Measurements from ENCODE around the gene USHBP1. TPM values are rescaled to one million over a fixed set of nuclear protein-coding genes. Genes with fewer than 3 reads are reported as not detected.

Gene USHBP1
- total RNA-seq, 6 donors from 2014 or later, result 9.1 to 21.4 (median 10.7) TPM

- 87 to 96% methylated on average over 4 to 5 of the region's 5 CpGs for WGBS, 2 donors
- DNase-seq, result no peak
These were observed 51.2 kb downstream of the USHBP1 start for GRCh38 chr19:17213334-17213733.

GRCh38 chr19:17211547-17212446, 52.7 kb downstream of the USHBP1 start:
- H3K36me3 ChIP-seq, result peaks cover 3 to 53% (median 37%) of the 10 kb centered on the region in 4 donors
- H3K4me3 ChIP-seq, result no peak overlapping the region
- 93% methylated on average over 8 to 57 of the region's 58 CpGs for WGBS, 2 donors
- peaks cover 14 to 17% (median 15%) of the 10 kb centered on the region in 4 donors for H3K4me1 ChIP-seq
- no peaks in the 10 kb centered on the region for H3K9me3 ChIP-seq
- no peak for ATAC-seq (ENCODE audit: low FRiP score in 2 of 2)
- no peak for DNase-seq
- no peaks in the 10 kb centered on the region for H3K27me3 ChIP-seq
- no peak for TF ChIP-seq POLR2AphosphoS5 (IDR thresholded peaks at IDR 0.05)
- TF ChIP-seq EP300 (IDR thresholded peaks at IDR 0.05), result no peak
- TF ChIP-seq, protein P1, sequence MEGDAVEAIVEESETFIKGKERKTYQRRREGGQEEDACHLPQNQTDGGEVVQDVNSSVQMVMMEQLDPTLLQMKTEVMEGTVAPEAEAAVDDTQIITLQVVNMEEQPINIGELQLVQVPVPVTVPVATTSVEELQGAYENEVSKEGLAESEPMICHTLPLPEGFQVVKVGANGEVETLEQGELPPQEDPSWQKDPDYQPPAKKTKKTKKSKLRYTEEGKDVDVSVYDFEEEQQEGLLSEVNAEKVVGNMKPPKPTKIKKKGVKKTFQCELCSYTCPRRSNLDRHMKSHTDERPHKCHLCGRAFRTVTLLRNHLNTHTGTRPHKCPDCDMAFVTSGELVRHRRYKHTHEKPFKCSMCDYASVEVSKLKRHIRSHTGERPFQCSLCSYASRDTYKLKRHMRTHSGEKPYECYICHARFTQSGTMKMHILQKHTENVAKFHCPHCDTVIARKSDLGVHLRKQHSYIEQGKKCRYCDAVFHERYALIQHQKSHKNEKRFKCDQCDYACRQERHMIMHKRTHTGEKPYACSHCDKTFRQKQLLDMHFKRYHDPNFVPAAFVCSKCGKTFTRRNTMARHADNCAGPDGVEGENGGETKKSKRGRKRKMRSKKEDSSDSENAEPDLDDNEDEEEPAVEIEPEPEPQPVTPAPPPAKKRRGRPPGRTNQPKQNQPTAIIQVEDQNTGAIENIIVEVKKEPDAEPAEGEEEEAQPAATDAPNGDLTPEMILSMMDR (IDR thresholded peaks at IDR 0.05), result no peak
- TF ChIP-seq POLR2A (IDR thresholded peaks at IDR 0.05), result no peak
- H3K27ac ChIP-seq, result no peak overlapping the region

More at GRCh38 chr19:17213334-17213733, 51.2 kb downstream of the USHBP1 start:
- no peaks in the 10 kb centered on the region for H3K27me3 ChIP-seq
- H3K9me3 ChIP-seq, result no peaks in the 10 kb centered on the region
- TF ChIP-seq POLR2AphosphoS5 (IDR thresholded peaks at IDR 0.05), result no peak
- TF ChIP-seq EP300 (IDR thresholded peaks at IDR 0.05), result no peak
- TF ChIP-seq POLR2A (IDR thresholded peaks at IDR 0.05), result no peak
- TF ChIP-seq, protein P1 (IDR thresholded peaks at IDR 0.05), result no peak
- H3K4me1 ChIP-seq, result peaks cover 14 to 17% (median 15%) of the 10 kb centered on the region in 4 donors
- peaks cover 8 to 64% (median 46%) of the 10 kb centered on the region in 4 donors for H3K36me3 ChIP-seq
- no peak for ATAC-seq (ENCODE audit: low FRiP score in 2 of 2)
- no peak overlapping the region for H3K4me3 ChIP-seq
- H3K27ac ChIP-seq, result no peak overlapping the region

- Histone ChIP-seq H3K4me3 (no peak overlapping the region), H3K4me1 (peaks cover 7% of the 10 kb centered on the region in 4 donors), H3K36me3 (peaks cover 3 to 66% (median 52%) of the 10 kb centered on the region in 4 donors), H3K27me3 (no peaks in the 10 kb centered on the region), H3K9me3 (no peaks in the 10 kb centered on the region), H3K27ac (no peak overlapping the region)
- 90 to 98% methylated on average over 13 to 14 of the region's 14 CpGs for WGBS, 2 donors
- TF ChIP-seq, protein P1 (IDR thresholded peaks at IDR 0.05), result no peak
- TF ChIP-seq POLR2AphosphoS5 (IDR thresholded peaks at IDR 0.05) (no peak), EP300 (IDR thresholded peaks at IDR 0.05) (no peak), POLR2A (IDR thresholded peaks at IDR 0.05) (no peak)
- DNase-seq, result no peak
- no peak for ATAC-seq (ENCODE audit: low FRiP score in 2 of 2)
These were observed 54.2 kb downstream of the USHBP1 start for GRCh38 chr19:17210296-17210695.

DNA sequence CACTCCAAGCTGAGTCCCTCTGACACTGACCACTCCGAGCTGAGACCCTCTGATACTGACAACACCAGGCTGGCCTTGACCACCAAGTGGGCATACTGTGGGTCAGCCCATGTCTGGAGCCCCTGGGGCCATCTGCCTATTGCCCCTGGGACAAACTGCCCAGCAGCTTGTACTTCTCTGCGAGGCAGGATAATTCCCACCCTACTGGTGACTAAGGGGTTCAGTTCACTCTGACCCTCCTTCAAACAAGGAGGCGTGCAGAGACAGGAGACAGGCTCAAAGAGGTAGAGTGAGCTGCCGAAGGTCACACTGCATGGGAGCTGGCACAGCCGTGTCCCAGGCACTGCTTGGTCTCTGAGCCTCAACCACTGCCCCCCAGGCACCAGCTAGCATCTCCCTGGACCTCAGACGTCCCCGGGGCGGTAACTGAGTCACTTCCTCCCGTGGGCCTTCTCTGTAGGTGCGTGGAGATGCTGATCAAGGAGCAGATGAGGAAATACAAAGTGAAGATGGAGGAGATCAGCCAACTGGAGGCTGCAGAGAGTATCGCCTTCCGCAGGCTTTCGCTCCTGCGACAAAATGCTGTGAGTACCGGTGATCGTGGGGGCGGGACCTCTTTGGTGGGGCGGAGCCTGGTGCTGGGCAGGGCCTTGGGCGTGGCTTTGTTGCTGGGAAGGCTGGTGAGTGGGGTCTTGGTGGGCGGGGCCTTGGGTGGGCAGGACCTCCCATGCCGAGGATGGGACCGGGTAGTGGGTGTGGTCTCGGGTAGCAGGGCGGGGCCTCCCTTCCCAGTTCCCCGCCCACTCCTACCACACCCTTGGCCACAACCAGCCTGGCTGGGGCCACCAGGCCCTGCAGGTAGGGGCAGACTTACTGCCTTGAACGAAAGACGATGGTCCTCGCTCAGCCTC, 55.2 kb downstream of the USHBP1 start:
- no peaks in the 10 kb centered on the region for H3K27me3 ChIP-seq
- H3K36me3 ChIP-seq, result peaks cover 3 to 70% (median 55%) of the 10 kb centered on the region in 4 donors
- no peak for TF ChIP-seq POLR2A (IDR thresholded peaks at IDR 0.05)
- TF ChIP-seq, protein P1 (IDR thresholded peaks at IDR 0.05), result no peak
- no peak for TF ChIP-seq EP300 (IDR thresholded peaks at IDR 0.05)
- no peak for TF ChIP-seq POLR2AphosphoS5 (IDR thresholded peaks at IDR 0.05)
- peaks cover under 1 to 1% (median 1%) of the 10 kb centered on the region in 4 donors for H3K4me1 ChIP-seq
- H3K27ac ChIP-seq, result no peak overlapping the region
- WGBS, 2 donors, result 83% methylated on average over 17 to 25 of the region's 28 CpGs
- no peaks in the 10 kb centered on the region for H3K9me3 ChIP-seq
- no peak for DNase-seq
- ATAC-seq (ENCODE audit: low FRiP score in 2 of 2), result peak in 1 of 2 donors; percentile 35
- no peak overlapping the region for H3K4me3 ChIP-seq

All from upper lobe of left lung (tissue), 6 donors.